Neural cell (in vitro differentiated cells): Measurements from ENCODE around the gene TWNK. TPM values are rescaled to one million over a fixed set of nuclear protein-coding genes. Genes with fewer than 3 reads are reported as not detected.
A peak's percentile ranks its signal among the peaks of the same experiment; 100 is the strongest.

Source experiments
- H2AFZ ChIP-seq: fragments of 200-600, 300-800 bp; sonication (generic), shearing (Covaris generic); 2 replicates; pipeline ENCODE4 v1.6.0; 2014; ENCODE audit warnings: low read depth, mild to moderate bottlenecking, antibody characterized with exemption, low read length, moderate library complexity
- H3F3A ChIP-seq: fragments of 200-600 bp; shearing (Covaris generic); 2 replicates; pipeline ENCODE4 v1.6.1; 2016; ENCODE audit warnings: mild to moderate bottlenecking, moderate library complexity, mixed read lengths, antibody characterized with exemption, low read length; ENCODE audit not compliant: insufficient read depth, poor library complexity, severe bottlenecking
- H3K27ac ChIP-seq: fragments of 200-600, 300-800 bp; sonication (generic), shearing (Covaris generic); 2 replicates; pipeline ENCODE4 v1.5.1; 2014; ENCODE audit warnings: mild to moderate bottlenecking, low read length, moderate library complexity
- H3K27me3 ChIP-seq: fragments of 300-800, 200-600 bp; sonication (generic), shearing (Covaris generic); 2 replicates; pipeline ENCODE4 v1.6.0; 2014; ENCODE audit warnings: mild to moderate bottlenecking, low read depth, low read length, moderate library complexity; ENCODE audit not compliant: insufficient read depth
- H3K36me3 ChIP-seq: fragments of 300-800, 200-600 bp; sonication (generic), shearing (Covaris generic); 2 replicates; pipeline ENCODE4 v1.5.1; 2014; ENCODE audit warnings: mild to moderate bottlenecking, antibody characterized with exemption, low read length, moderate library complexity; ENCODE audit not compliant: insufficient read depth
- H3K4me2 ChIP-seq: fragments of 300-800, 200-600 bp; sonication (generic), shearing (Covaris generic); 2 replicates; pipeline ENCODE4 v1.6.0; 2014; ENCODE audit warnings: mild to moderate bottlenecking, low read length
- H3K4me3 ChIP-seq: fragments of 300-800, 200-600 bp; sonication (generic), shearing (Covaris generic); 2 replicates; pipeline ENCODE4 v1.5.1; 2014; ENCODE audit warnings: mild to moderate bottlenecking, low read length, moderate library complexity
- H3K79me2 ChIP-seq: fragments of 200-600 bp; shearing (Covaris generic); replicated peaks from 2 replicates; pipeline ENCODE4 v1.6.0; 2014; ENCODE audit warnings: mild to moderate bottlenecking, low read length, moderate library complexity; ENCODE audit not compliant: insufficient read depth
- H3K9ac ChIP-seq: fragments of 300-800, 200-600 bp; sonication (generic), shearing (Covaris generic); 2 replicates; pipeline ENCODE4 v1.6.1; 2016; ENCODE audit warnings: mild to moderate bottlenecking, low read length, mixed read lengths
- H3K9me2 ChIP-seq: fragments of 200-600 bp; shearing (Covaris generic); 2 replicates; pipeline ENCODE4 v1.6.1; 2016; ENCODE audit warnings: mild to moderate bottlenecking, low read length, mixed read lengths; ENCODE audit not compliant: insufficient read depth
- H3K9me3 ChIP-seq: fragments of 200-600, 300-800 bp; sonication (generic), shearing (Covaris generic); 2 replicates; pipeline ENCODE4 v1.6.1; 2016; ENCODE audit warnings: mild to moderate bottlenecking, mixed run types, low read length, moderate library complexity, mixed read lengths
- H4K20me1 ChIP-seq: fragments of 200-600 bp; shearing (Covaris generic); 2 replicates; pipeline ENCODE4 v1.6.1; 2016; ENCODE audit warnings: mild to moderate bottlenecking, mixed run types; ENCODE audit not compliant: insufficient read depth
- CTCF ChIP-seq: fragments of 450-650 bp; IDR thresholded peaks from 2 replicates; pipeline ENCODE4 v1.5.1; 2014; ENCODE audit warnings: antibody characterized with exemption, mild to moderate bottlenecking, moderate library complexity; ENCODE audit not compliant: poor library complexity, severe bottlenecking
- EP300 ChIP-seq: fragments of 450-650 bp; conservative IDR thresholded peaks from 2 replicates; pipeline ENCODE4 v1.6.1; 2014; ENCODE audit warnings: antibody characterized with exemption, mild to moderate bottlenecking, moderate library complexity; ENCODE audit not compliant: poor library complexity, severe bottlenecking
- EZH2 ChIP-seq: fragments of 200-600, 300-800 bp; shearing (Covaris generic), sonication (generic); IDR thresholded peaks from 2 replicates; pipeline ENCODE4 v1.6.1; 2014; ENCODE audit warnings: antibody characterized with exemption, low read length, borderline replicate concordance, mild to moderate bottlenecking; ENCODE audit not compliant: insufficient read depth, poor library complexity, severe bottlenecking
- MXI1 ChIP-seq: fragments of 450-650 bp; conservative IDR thresholded peaks from 2 replicates; pipeline ENCODE4 v1.6.1; 2014; ENCODE audit warnings: antibody characterized with exemption, mild to moderate bottlenecking; ENCODE audit not compliant: poor library complexity, severe bottlenecking
- POLR2AphosphoS5 ChIP-seq: IDR thresholded peaks from 2 replicates; pipeline ENCODE4 v1.6.1; 2012
- RAD21 ChIP-seq: fragments of 450-650 bp; conservative IDR thresholded peaks from 2 replicates; pipeline ENCODE4 v1.6.1; 2014; ENCODE audit warnings: antibody characterized with exemption, mild to moderate bottlenecking, moderate library complexity
- REST ChIP-seq: IDR thresholded peaks from 2 replicates; pipeline ENCODE4 v1.6.1; 2012; ENCODE audit warnings: borderline replicate concordance
- SMC3 ChIP-seq: fragments of 450-650 bp; conservative IDR thresholded peaks from 2 replicates; pipeline ENCODE4 v1.6.1; 2014; ENCODE audit warnings: antibody characterized with exemption, mild to moderate bottlenecking, moderate library complexity; ENCODE audit not compliant: poor library complexity
- TAF1 ChIP-seq: IDR thresholded peaks from 2 replicates; pipeline ENCODE4 v1.6.1; 2012; ENCODE audit warnings: low read depth
- polyA plus RNA-seq: library from polyadenylated mRNA; depleted of rRNA; stranded (reverse); fragments of >200 nt; gene quantifications from 2 replicates; pipeline ENCODE4 v1.2.3, GENCODE V29; 2014

TWNK gene
- polyA plus RNA-seq, 1 donor from 2014 or later = 4.8 TPM

GRCh38 chr10:100985336-100985735 is 2.0 kb upstream of the TWNK start:
- Histone ChIP-seq H3K9me2 (no peaks in the 10 kb centered on the region), H3K27me3 (no peaks in the 10 kb centered on the region), H3K79me2 (peaks cover 12% of the 10 kb centered on the region), H3K27ac (no peak overlapping the region), H3K4me3 (no peak overlapping the region), H4K20me1 (no peaks in the 10 kb centered on the region), H3K9ac (no peak overlapping the region), H3K36me3 (no peaks in the 10 kb centered on the region), H3F3A (no peaks in the 10 kb centered on the region), H3K4me2 (no peak overlapping the region), H2AFZ (no peak overlapping the region), H3K9me3 (no peaks in the 10 kb centered on the region)
- TF ChIP-seq RAD21 (no peak), TAF1 (no peak), REST (no peak), EZH2 (no peak), SMC3 (no peak), MXI1 (no peak), POLR2AphosphoS5 (no peak), CTCF (no peak), EP300 (no peak)

GRCh38 chr10:100986623-100986951 is 756 bp upstream of the TWNK start:
- Histone ChIP-seq H3K36me3 (no peaks in the 10 kb centered on the region), H3K9me2 (no peaks in the 10 kb centered on the region), H4K20me1 (no peaks in the 10 kb centered on the region), H3K9me3 (no peaks in the 10 kb centered on the region), H2AFZ (no peak overlapping the region), H3F3A (no peaks in the 10 kb centered on the region), H3K79me2 (peaks cover 12% of the 10 kb centered on the region), H3K27ac (peak overlapping the region; percentile 94), H3K27me3 (no peaks in the 10 kb centered on the region), H3K4me3 (peak overlapping the region; percentile 87), H3K9ac (peak overlapping the region; percentile 93), H3K4me2 (peak overlapping the region; percentile 90)
- TF ChIP-seq EP300 (no peak), CTCF (no peak), MXI1 (no peak), EZH2 (no peak), POLR2AphosphoS5 (no peak), TAF1 (no peak)
